ENCODE measurements around the gene NDUFB6. TPM values are rescaled to one million over a fixed set of nuclear protein-coding genes. Genes with fewer than 3 reads are reported as not detected.

Gene NDUFB6
- total RNA-seq, 4 donors from 2014 or later, result 29.9 to 61.0 (median 41.1) TPM

DNA sequence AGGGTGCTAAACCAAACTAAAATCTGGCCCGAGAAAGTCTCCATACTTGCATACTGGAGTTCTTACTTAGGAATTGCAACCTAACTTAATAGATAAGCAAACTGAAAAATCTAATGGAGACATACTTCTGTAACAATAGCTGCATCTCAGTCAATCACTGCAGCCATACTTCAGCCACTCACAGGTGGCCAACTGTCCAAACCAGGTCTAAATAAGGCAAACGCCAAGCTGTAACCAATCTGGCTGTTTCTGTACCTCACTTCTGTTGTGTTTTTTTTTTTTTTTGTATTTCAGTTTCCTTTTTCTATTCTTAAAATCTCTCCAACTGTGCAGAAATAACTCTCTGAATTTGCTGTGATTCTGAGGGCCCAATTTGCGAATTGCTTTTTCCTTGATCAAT, 4.4 kb upstream of the NDUFB6 start:
- Histone ChIP-seq H3K27ac (no peak overlapping the region), H3K9me3 (no peaks in the 10 kb centered on the region), H3K4me1 (peaks cover 3% of the 10 kb centered on the region), H3K4me3 (no peak overlapping the region), H3K36me3 (no peaks in the 10 kb centered on the region), H3K27me3 (peaks cover 5% of the 10 kb centered on the region)
- TF ChIP-seq POLR2AphosphoS5 (IDR thresholded peaks at IDR 0.05) (no peak), EP300 (IDR thresholded peaks at IDR 0.05) (no peak), CTCF (IDR thresholded peaks at IDR 0.05) (no peak), POLR2A (IDR thresholded peaks at IDR 0.05) (no peak)
- 87% methylated on average over 3 of the region's 3 CpGs for WGBS
- DNase-seq (ENCODE audit: low spot score in 2 of 2), result no peak

GRCh38 chr9:32574858-32575257, 1.9 kb upstream of the NDUFB6 start:
- no peak for DNase-seq (ENCODE audit: low spot score in 2 of 2)
- H3K4me1 ChIP-seq, result peaks cover 20% of the 10 kb centered on the region
- 81% methylated on average over 1 of the region's 1 CpG for WGBS
- no peak overlapping the region for H3K27ac ChIP-seq
- no peaks in the 10 kb centered on the region for H3K9me3 ChIP-seq
- H3K27me3 ChIP-seq, result no peaks in the 10 kb centered on the region
- H3K4me3 ChIP-seq, result no peak overlapping the region
- no peaks in the 10 kb centered on the region for H3K36me3 ChIP-seq
- TF ChIP-seq CTCF (IDR thresholded peaks at IDR 0.05), result no peak
- no peak for TF ChIP-seq POLR2A (IDR thresholded peaks at IDR 0.05)
- no peak for TF ChIP-seq POLR2AphosphoS5 (IDR thresholded peaks at IDR 0.05)
- TF ChIP-seq EP300 (IDR thresholded peaks at IDR 0.05), result no peak

DNA sequence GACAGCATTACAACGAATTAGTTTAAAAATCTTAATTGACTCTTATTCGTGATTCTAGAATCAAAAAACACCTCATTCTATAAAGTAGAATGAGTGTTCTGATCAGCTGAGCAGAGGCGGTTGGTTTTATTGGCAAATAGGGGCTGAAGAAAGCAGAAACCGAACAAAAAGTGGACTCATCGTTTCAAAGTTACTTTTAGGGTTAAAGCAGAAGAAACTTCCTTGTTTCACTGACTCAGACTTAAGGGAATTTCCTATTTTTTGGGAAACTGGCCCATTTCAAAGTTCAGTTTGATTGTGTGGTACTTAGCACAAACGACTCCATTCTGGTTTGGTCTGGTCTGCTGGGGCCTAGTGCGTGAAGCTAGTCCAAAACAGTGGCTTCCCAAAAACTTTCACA, 862 bp upstream of the NDUFB6 start:
- 84% methylated on average over 7 of the region's 7 CpGs for WGBS
- Histone ChIP-seq H3K4me1 (peaks cover 20% of the 10 kb centered on the region), H3K27ac (no peak overlapping the region), H3K27me3 (no peaks in the 10 kb centered on the region), H3K9me3 (no peaks in the 10 kb centered on the region), H3K36me3 (no peaks in the 10 kb centered on the region), H3K4me3 (no peak overlapping the region)
- TF ChIP-seq POLR2AphosphoS5 (IDR thresholded peaks at IDR 0.05), result no peak
- TF ChIP-seq EP300 (IDR thresholded peaks at IDR 0.05), result no peak
- no peak for TF ChIP-seq POLR2A (IDR thresholded peaks at IDR 0.05)
- no peak for TF ChIP-seq CTCF (IDR thresholded peaks at IDR 0.05)
- no peak for DNase-seq (ENCODE audit: low spot score in 2 of 2)

DNA sequence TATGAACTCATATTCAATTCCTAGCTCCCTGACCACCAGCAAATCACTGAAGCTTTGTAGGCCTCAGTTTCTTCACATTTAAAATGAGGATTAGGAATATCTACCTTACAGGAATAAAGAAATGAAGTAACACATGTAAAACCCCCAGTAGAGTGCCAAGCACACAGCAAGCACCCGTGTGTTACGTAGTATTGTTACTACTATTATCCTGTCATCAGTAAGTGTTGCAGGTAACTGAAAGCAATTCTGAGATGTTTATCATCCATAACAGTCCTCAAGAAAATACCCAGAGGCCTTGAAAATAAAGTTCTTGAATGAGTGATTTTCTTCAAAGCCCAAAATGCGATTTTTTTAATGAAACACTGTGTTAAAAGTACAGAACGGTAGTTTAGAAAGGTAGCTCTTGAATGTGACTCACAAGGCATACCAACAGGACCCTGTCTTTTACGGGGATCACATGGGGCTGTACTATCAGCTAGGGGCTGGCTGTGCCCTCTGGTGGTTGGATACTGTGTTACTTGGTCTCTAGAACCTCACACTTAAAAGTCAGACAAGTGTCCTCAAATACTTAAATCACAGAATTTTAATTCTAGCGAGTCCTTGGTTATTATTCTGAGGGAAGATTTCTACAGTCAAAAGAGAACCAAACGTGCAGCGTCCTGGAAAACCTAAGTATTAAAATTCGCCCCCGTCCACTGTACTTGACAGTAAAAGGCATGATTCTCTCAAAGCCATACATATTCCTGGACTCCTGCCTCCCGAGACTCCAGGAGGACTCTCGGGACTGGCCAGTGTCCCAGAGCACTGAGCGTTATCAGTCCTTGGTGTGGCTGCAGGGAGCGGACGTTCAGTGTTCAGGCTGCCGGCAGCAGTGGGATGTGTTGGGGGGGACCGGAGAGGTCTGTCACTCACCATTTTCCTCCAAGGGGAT, 725 bp downstream of the NDUFB6 start:
- Histone ChIP-seq H3K27me3 (no peaks in the 10 kb centered on the region), H3K9me3 (no peaks in the 10 kb centered on the region), H3K27ac (peak overlapping the region; percentile 90), H3K4me3 (peak overlapping the region; percentile 94), H3K4me1 (peaks cover 20% of the 10 kb centered on the region), H3K36me3 (peaks cover 7% of the 10 kb centered on the region)
- WGBS, result 2% methylated on average over 17 of the region's 17 CpGs
- TF ChIP-seq EP300 (IDR thresholded peaks at IDR 0.05) (no peak), CTCF (IDR thresholded peaks at IDR 0.05) (peak; percentile 45 to 67)
- DNase-seq (ENCODE audit: low spot score in 2 of 2), result no peak

GRCh38 chr9:32570262-32570661, 2.7 kb downstream of the NDUFB6 start:
- 89% methylated on average over 4 of the region's 4 CpGs for WGBS
- H3K4me3 ChIP-seq, result no peak overlapping the region
- peaks cover 20% of the 10 kb centered on the region for H3K4me1 ChIP-seq

More at GRCh38 chr9:32570262-32570661, 2.7 kb downstream of the NDUFB6 start:
- DNase-seq (ENCODE audit: low spot score in 2 of 2), result no peak
- peaks cover 27% of the 10 kb centered on the region for H3K36me3 ChIP-seq
- no peaks in the 10 kb centered on the region for H3K9me3 ChIP-seq
- TF ChIP-seq POLR2A (IDR thresholded peaks at IDR 0.05), result no peak
- no peak for TF ChIP-seq POLR2AphosphoS5 (IDR thresholded peaks at IDR 0.05)
- no peak for TF ChIP-seq EP300 (IDR thresholded peaks at IDR 0.05)
- no peak for TF ChIP-seq CTCF (IDR thresholded peaks at IDR 0.05)
- H3K27ac ChIP-seq, result no peak overlapping the region
- no peaks in the 10 kb centered on the region for H3K27me3 ChIP-seq
